Endometrium (tissue), 2 donors: ENCODE results near the gene METTL22.

Experiments used
- FAIRE-seq: peaks from 2 replicates; lab custom pipeline; 2012; peaks lifted over from hg19 to GRCh38; lab: Jason Lieb, UNC
- donor health status: control.
- donor health status: control.

Gene METTL22

GRCh38 chr16:8621572-8622314 lies at the start of gene METTL22:
Gene METTL22, plus strand, starts transcription at chr16:8621698. Its CDS starts 3,968 bp downstream, at chr16:8625666.
- no peak for FAIRE-seq

- FAIRE-seq = no peak
Measured at GRCh38 chr16:8572063-8572918, 49.2 kb upstream of the METTL22 start.

GRCh38 chr16:8572919-8573724 lies 48.4 kb upstream of the METTL22 start:
- no peak for FAIRE-seq

- no peak for FAIRE-seq
Measured at GRCh38 chr16:8575399-8575798, 46.1 kb upstream of the METTL22 start.

- no peak for FAIRE-seq
Measured at GRCh38 chr16:8576141-8577004, 45.1 kb upstream of the METTL22 start.

- FAIRE-seq = no peak
Measured at GRCh38 chr16:8577678-8578304, 43.7 kb upstream of the METTL22 start.

GRCh38 chr16:8579559-8579958 lies 41.9 kb upstream of the METTL22 start:
- no peak for FAIRE-seq

GRCh38 chr16:8581831-8582580 lies 39.5 kb upstream of the METTL22 start:
- FAIRE-seq = no peak

- no peak for FAIRE-seq
Measured at GRCh38 chr16:8583199-8583598, 38.3 kb upstream of the METTL22 start.

GRCh38 chr16:8583732-8584131 lies 37.8 kb upstream of the METTL22 start:
- no peak for FAIRE-seq

GRCh38 chr16:8585041-8585440 lies 36.5 kb upstream of the METTL22 start:
- FAIRE-seq = no peak

GRCh38 chr16:8585857-8586256 lies 35.6 kb upstream of the METTL22 start:
- FAIRE-seq = no peak

- no peak for FAIRE-seq
Measured at GRCh38 chr16:8587065-8587464, 34.4 kb upstream of the METTL22 start.

- FAIRE-seq = no peak
Measured at GRCh38 chr16:8588682-8589056, 32.8 kb upstream of the METTL22 start.

- no peak for FAIRE-seq
Measured at GRCh38 chr16:8589057-8589899, 32.2 kb upstream of the METTL22 start.

- no peak for FAIRE-seq
Measured at GRCh38 chr16:8589900-8590688, 31.4 kb upstream of the METTL22 start, which contains the start of gene TMEM114. Gene TMEM114, minus strand, starts transcription at chr16:8590511. Its CDS starts 673 bp downstream, at chr16:8589838.

- FAIRE-seq = no peak
Measured at GRCh38 chr16:8590811-8591210, 30.7 kb upstream of the METTL22 start.

- FAIRE-seq = no peak
Measured at GRCh38 chr16:8591451-8591850, 30.0 kb upstream of the METTL22 start.
